ENCODE measurements around the gene RAB17.

GRCh38 chr2:237601453-237602116, 11.1 kb upstream of the RAB17 start:
- TF ChIP-seq, protein P1, sequence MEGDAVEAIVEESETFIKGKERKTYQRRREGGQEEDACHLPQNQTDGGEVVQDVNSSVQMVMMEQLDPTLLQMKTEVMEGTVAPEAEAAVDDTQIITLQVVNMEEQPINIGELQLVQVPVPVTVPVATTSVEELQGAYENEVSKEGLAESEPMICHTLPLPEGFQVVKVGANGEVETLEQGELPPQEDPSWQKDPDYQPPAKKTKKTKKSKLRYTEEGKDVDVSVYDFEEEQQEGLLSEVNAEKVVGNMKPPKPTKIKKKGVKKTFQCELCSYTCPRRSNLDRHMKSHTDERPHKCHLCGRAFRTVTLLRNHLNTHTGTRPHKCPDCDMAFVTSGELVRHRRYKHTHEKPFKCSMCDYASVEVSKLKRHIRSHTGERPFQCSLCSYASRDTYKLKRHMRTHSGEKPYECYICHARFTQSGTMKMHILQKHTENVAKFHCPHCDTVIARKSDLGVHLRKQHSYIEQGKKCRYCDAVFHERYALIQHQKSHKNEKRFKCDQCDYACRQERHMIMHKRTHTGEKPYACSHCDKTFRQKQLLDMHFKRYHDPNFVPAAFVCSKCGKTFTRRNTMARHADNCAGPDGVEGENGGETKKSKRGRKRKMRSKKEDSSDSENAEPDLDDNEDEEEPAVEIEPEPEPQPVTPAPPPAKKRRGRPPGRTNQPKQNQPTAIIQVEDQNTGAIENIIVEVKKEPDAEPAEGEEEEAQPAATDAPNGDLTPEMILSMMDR (IDR thresholded peaks at IDR 0.05; ENCODE audit: low read length): no peak
- no peak for TF ChIP-seq EZH2phosphoT487 (IDR thresholded peaks at IDR 0.05; ENCODE audit: low read length)
